Measurements from ENCODE around the gene MTCH1. TPM values are rescaled to one million over a fixed set of nuclear protein-coding genes. Genes with fewer than 3 reads are reported as not detected.

The MTCH1 gene
- total RNA-seq, 1 experiment from 2014 or later = 178 TPM

- Mint-ChIP-seq H3K4me1 (ENCODE audit: low read depth, unreplicated experiment) (no peaks in the 10 kb centered on the region), H3K27ac (ENCODE audit: unreplicated experiment) (no peak overlapping the region), H3K27me3 (ENCODE audit: insufficient read depth, unreplicated experiment) (no peaks in the 10 kb centered on the region), H3K4me3 (ENCODE audit: unreplicated experiment) (no peak overlapping the region), H3K9me3 (ENCODE audit: unreplicated experiment) (no peaks in the 10 kb centered on the region), H3K36me3 (ENCODE audit: insufficient read depth, unreplicated experiment) (no peaks in the 10 kb centered on the region)
- Histone ChIP-seq H3K4me3 (ENCODE audit: low read depth, low read length) (no peak overlapping the region), H3K9me3 (no peaks in the 10 kb centered on the region), H3K36me3 (ENCODE audit: control insufficient read depth, insufficient read depth, low read length) (no peaks in the 10 kb centered on the region), H3K27me3 (replicated peaks; ENCODE audit: control insufficient read depth, insufficient read depth, low read length) (no peaks in the 10 kb centered on the region), H3K4me1 (no peaks in the 10 kb centered on the region)
- POLR2A ChIA-PET = no interaction called here
- intact Hi-C loops (cut with micrococcal nuclease; ENCODE audit: unreplicated experiment) = no loop called here
- BruUV-seq (replicated peaks) = no TSS peak
- DNase-seq = no peak
- TF ChIP-seq, protein P1, sequence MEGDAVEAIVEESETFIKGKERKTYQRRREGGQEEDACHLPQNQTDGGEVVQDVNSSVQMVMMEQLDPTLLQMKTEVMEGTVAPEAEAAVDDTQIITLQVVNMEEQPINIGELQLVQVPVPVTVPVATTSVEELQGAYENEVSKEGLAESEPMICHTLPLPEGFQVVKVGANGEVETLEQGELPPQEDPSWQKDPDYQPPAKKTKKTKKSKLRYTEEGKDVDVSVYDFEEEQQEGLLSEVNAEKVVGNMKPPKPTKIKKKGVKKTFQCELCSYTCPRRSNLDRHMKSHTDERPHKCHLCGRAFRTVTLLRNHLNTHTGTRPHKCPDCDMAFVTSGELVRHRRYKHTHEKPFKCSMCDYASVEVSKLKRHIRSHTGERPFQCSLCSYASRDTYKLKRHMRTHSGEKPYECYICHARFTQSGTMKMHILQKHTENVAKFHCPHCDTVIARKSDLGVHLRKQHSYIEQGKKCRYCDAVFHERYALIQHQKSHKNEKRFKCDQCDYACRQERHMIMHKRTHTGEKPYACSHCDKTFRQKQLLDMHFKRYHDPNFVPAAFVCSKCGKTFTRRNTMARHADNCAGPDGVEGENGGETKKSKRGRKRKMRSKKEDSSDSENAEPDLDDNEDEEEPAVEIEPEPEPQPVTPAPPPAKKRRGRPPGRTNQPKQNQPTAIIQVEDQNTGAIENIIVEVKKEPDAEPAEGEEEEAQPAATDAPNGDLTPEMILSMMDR (IDR thresholded peaks at IDR 0.05; ENCODE audit: insufficient read depth in 1 of 2, low read depth in 1 of 2, low read length in 1 of 2, severe bottlenecking in 1 of 2, unreplicated experiment in 1 of 2) = no peak
- CTCF ChIA-PET = interaction anchor here (0.6 to 1.4 kb wide), 4 partner anchors 11 to 203 kb away, joined by 3 to 4 read pairs (median 3); partner anchors contain the start of gene MTCH1
Measured at GRCh38 chr6:37006793-37007339, 20.9 kb upstream of the MTCH1 start.

GRCh38 chr6:37005827-37006567 lies 20.0 kb upstream of the MTCH1 start:
- H3K4me3 Mint-ChIP-seq (ENCODE audit: unreplicated experiment) = no peak overlapping the region
- no peaks in the 10 kb centered on the region for H3K27me3 Mint-ChIP-seq (ENCODE audit: insufficient read depth, unreplicated experiment)
- no peak overlapping the region for H3K27ac Mint-ChIP-seq (ENCODE audit: unreplicated experiment)
- intact Hi-C loops (cut with micrococcal nuclease; ENCODE audit: unreplicated experiment) = no loop called here
- ChIA-PET CTCF (interaction anchor here (0.7 to 1.4 kb wide), 3 partner anchors 12 to 205 kb away, joined by 3 to 4 read pairs (median 4); no protein-coding TSS in a partner anchor), POLR2A (interaction anchor here (0.9 kb wide), 1 partner anchor 20 kb away, joined by 3 read pairs; the partner anchor contains the start of gene MTCH1)
- no peaks in the 10 kb centered on the region for H3K4me1 Mint-ChIP-seq (ENCODE audit: low read depth, unreplicated experiment)
- no peak for DNase-seq
- BruUV-seq (replicated peaks) = no TSS peak
- H3K36me3 ChIP-seq (ENCODE audit: control insufficient read depth, insufficient read depth, low read length) = no peaks in the 10 kb centered on the region
- H3K4me3 ChIP-seq (ENCODE audit: low read depth, low read length) = no peak overlapping the region
- H3K27me3 ChIP-seq (replicated peaks; ENCODE audit: control insufficient read depth, insufficient read depth, low read length) = no peaks in the 10 kb centered on the region
- no peaks in the 10 kb centered on the region for H3K4me1 ChIP-seq
- no peaks in the 10 kb centered on the region for H3K9me3 ChIP-seq
- TF ChIP-seq, protein P1 (IDR thresholded peaks at IDR 0.05; ENCODE audit: insufficient read depth in 1 of 2, low read depth in 1 of 2, low read length in 1 of 2, severe bottlenecking in 1 of 2, unreplicated experiment in 1 of 2) = no peak
- H3K9me3 Mint-ChIP-seq (ENCODE audit: unreplicated experiment) = no peaks in the 10 kb centered on the region
- no peaks in the 10 kb centered on the region for H3K36me3 Mint-ChIP-seq (ENCODE audit: insufficient read depth, unreplicated experiment)

- no peaks in the 10 kb centered on the region for H3K9me3 ChIP-seq
- Mint-ChIP-seq H3K4me3 (ENCODE audit: unreplicated experiment) (no peak within 1 kb of the TSS), H3K4me1 (ENCODE audit: low read depth, unreplicated experiment) (no peaks in the 10 kb centered on the region), H3K27ac (ENCODE audit: unreplicated experiment) (no peak within 1 kb of the TSS), H3K9me3 (ENCODE audit: unreplicated experiment) (no peaks in the 10 kb centered on the region), H3K36me3 (ENCODE audit: insufficient read depth, unreplicated experiment) (no peaks in the 10 kb centered on the region), H3K27me3 (ENCODE audit: insufficient read depth, unreplicated experiment) (no peaks in the 10 kb centered on the region)
- TF ChIP-seq, protein P1 (IDR thresholded peaks at IDR 0.05; ENCODE audit: insufficient read depth in 1 of 2, low read depth in 1 of 2, low read length in 1 of 2, severe bottlenecking in 1 of 2, unreplicated experiment in 1 of 2) = no peak
- DNase-seq = no peak
- intact Hi-C loops (cut with micrococcal nuclease; ENCODE audit: unreplicated experiment) = no loop called here
- H3K27me3 ChIP-seq (replicated peaks; ENCODE audit: control insufficient read depth, insufficient read depth, low read length) = no peaks in the 10 kb centered on the region
- no peaks in the 10 kb centered on the region for H3K36me3 ChIP-seq (ENCODE audit: control insufficient read depth, insufficient read depth, low read length)
- ChIA-PET POLR2A (interaction anchor here (0.9 kb wide), 1 partner anchor 19 kb away, joined by 3 read pairs; the partner anchor contains the start of gene MTCH1), CTCF (interaction anchor here (0.6 to 1.0 kb wide), 3 partner anchors 13 to 206 kb away, joined by 3 to 4 read pairs (median 3); no protein-coding TSS in a partner anchor)
- no TSS peak for BruUV-seq (replicated peaks)
- no peaks in the 10 kb centered on the region for H3K4me1 ChIP-seq
- no peak within 1 kb of the TSS for H3K4me3 ChIP-seq (ENCODE audit: low read depth, low read length)
Measured at GRCh38 chr6:37005061-37005810, 19.2 kb upstream of the MTCH1 start, which contains the start of gene FGD2. Gene FGD2 (plus strand): TSS chr6:37005655. CDS start chr6:37005818, 163 bp downstream.
